Neural crest cell (in vitro differentiated cells): Measurements from ENCODE around the gene FNDC3B. TPM values are rescaled to one million over a fixed set of nuclear protein-coding genes. Genes with fewer than 3 reads are reported as not detected.

ENCODE experiments used
- DNase-seq: peaks from one replicate; pipeline ENCODE4 v3.0.0; 2021; ENCODE audit warnings: low read depth, mixed read lengths, low spot score
- H3K27ac Mint-ChIP-seq: one replicate; pipeline ENCODE4 v1.8.0; 2021; ENCODE audit warnings: mild to moderate bottlenecking, mixed read lengths; ENCODE audit not compliant: unreplicated experiment
- H3K27me3 Mint-ChIP-seq: 2 replicates; pipeline ENCODE4 v1.8.0; 2021; ENCODE audit warnings: low read depth, mild to moderate bottlenecking, mixed read lengths
- H3K36me3 Mint-ChIP-seq: 2 replicates; pipeline ENCODE4 v1.8.0; 2021; ENCODE audit warnings: low read depth, mild to moderate bottlenecking, mixed read lengths
- H3K4me1 Mint-ChIP-seq: 2 replicates; pipeline ENCODE4 v1.8.0; 2021; ENCODE audit warnings: mixed read lengths
- H3K4me3 Mint-ChIP-seq: one replicate; pipeline ENCODE4 v1.8.0; 2021; ENCODE audit warnings: mild to moderate bottlenecking, mixed read lengths
- H3K9me3 Mint-ChIP-seq: 2 replicates; pipeline ENCODE4 v1.8.0; 2021; ENCODE audit warnings: mixed read lengths
- CTCF ChIP-seq: fragments of 200-600 bp; sonication (generic); conservative IDR thresholded peaks from 2 replicates; pipeline ENCODE4 v1.5.0; 2021; ENCODE audit warnings: antibody characterized with exemption, mild to moderate bottlenecking
- total RNA-seq: library from RNA; stranded (reverse); gene quantifications from 2 replicates; pipeline ENCODE4 v1.2.1, GENCODE V29; 2021

The FNDC3B gene
- total RNA-seq, 1 donor from 2014 or later, result 41.5 TPM

DNA sequence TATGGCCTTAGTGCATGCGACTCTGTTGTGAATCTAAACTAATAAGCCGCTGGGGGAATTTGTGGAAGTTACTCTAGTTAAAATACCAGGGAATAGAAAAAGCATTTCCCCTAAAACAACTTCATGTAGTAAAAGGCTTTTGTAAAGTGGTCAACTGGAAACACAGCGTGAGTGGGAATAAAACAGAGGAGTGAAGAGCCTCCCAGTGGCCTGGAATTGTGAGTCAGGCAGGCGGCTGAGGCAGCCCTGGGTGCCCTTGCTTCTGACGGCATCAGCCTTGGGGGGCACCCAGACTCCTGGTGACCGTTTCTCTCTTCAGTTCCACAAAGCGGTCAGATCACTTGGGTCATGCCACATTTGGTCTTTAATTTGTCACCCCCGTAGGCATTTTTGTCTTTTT is 300.5 kb downstream of the FNDC3B start:
- no peaks in the 10 kb centered on the region for H3K9me3 Mint-ChIP-seq
- H3K4me3 Mint-ChIP-seq, result no peak overlapping the region
- H3K27ac Mint-ChIP-seq, result no peak overlapping the region
- DNase-seq, result no peak
- H3K4me1 Mint-ChIP-seq, result peaks cover 12% of the 10 kb centered on the region
- no peaks in the 10 kb centered on the region for H3K27me3 Mint-ChIP-seq
- H3K36me3 Mint-ChIP-seq, result peaks cover 10% of the 10 kb centered on the region
- no peak for TF ChIP-seq CTCF

DNA sequence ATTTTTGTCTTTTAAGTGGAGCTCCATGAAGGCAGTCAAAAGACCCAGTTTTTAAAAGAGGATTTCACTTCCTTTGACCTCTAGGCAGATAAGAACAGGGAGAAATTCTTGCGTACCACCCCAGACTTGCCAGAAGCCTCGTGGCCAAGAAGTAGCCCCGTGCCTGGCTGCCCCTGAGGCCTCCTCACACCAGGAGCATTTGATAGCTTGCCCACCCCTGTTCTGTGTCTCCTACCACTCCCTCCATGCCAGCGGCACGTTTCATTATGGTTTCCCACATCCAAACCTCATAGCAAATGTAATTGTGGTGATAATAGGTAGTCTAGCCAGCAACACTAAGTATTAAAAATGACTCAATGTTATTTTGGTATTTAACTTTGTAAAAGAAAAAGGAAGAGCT is 301.2 kb downstream of the FNDC3B start:
- no peaks in the 10 kb centered on the region for H3K27me3 Mint-ChIP-seq
- no peak for DNase-seq
- H3K36me3 Mint-ChIP-seq, result peaks cover 10% of the 10 kb centered on the region
- peak overlapping the region; percentile 24 for H3K27ac Mint-ChIP-seq
- TF ChIP-seq CTCF, result no peak
- no peaks in the 10 kb centered on the region for H3K9me3 Mint-ChIP-seq
- H3K4me3 Mint-ChIP-seq, result no peak overlapping the region
- H3K4me1 Mint-ChIP-seq, result peaks cover 12% of the 10 kb centered on the region

- peak; percentile 77 for TF ChIP-seq CTCF
- Mint-ChIP-seq H3K27ac (no peak overlapping the region), H3K36me3 (peaks cover 10% of the 10 kb centered on the region), H3K9me3 (no peaks in the 10 kb centered on the region), H3K4me1 (peaks cover 12% of the 10 kb centered on the region), H3K4me3 (no peak overlapping the region), H3K27me3 (no peaks in the 10 kb centered on the region)
- DNase-seq, result no peak
Measured at GRCh38 chr3:172341482-172342059, 302.2 kb downstream of the FNDC3B start.

DNA sequence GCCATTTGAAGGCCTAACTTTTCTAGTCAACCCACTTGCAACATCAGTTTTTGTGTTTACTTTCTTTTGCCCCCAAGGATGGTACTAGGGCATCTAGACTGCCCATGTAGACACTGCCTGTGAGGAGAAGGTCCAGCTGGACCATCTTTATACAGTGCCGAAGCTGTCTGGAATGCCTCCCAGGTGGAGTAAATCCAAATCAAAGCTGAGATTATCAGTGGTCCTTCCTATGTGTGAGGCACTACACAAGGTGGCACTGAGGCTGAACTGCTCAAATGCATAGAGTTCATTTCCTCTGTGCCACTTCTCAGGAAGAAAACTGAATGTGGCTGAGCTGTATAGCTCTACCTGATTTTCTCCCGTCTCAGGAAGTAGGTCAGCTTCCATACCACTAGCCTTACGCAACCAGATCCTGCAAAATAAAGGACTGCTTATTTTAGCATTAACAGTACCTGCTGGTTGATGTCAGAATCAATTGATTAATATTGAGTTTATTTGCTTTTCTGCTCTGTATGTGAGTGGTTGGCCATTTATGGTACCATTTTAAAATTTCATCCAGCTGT is 302.8 kb downstream of the FNDC3B start:
- H3K4me1 Mint-ChIP-seq, result peaks cover 12% of the 10 kb centered on the region
- H3K9me3 Mint-ChIP-seq, result no peaks in the 10 kb centered on the region
- no peak overlapping the region for H3K4me3 Mint-ChIP-seq
- DNase-seq, result no peak
- no peak for TF ChIP-seq CTCF
- H3K27me3 Mint-ChIP-seq, result no peaks in the 10 kb centered on the region
- peaks cover 11% of the 10 kb centered on the region for H3K36me3 Mint-ChIP-seq
- no peak overlapping the region for H3K27ac Mint-ChIP-seq

GRCh38 chr3:172343117-172343516 is 303.7 kb downstream of the FNDC3B start:
- no peaks in the 10 kb centered on the region for H3K9me3 Mint-ChIP-seq
- no peak for TF ChIP-seq CTCF
- DNase-seq, result no peak
- peaks cover 9% of the 10 kb centered on the region for H3K36me3 Mint-ChIP-seq
- no peaks in the 10 kb centered on the region for H3K27me3 Mint-ChIP-seq
- no peak overlapping the region for H3K27ac Mint-ChIP-seq
- peaks cover 11% of the 10 kb centered on the region for H3K4me1 Mint-ChIP-seq
- no peak overlapping the region for H3K4me3 Mint-ChIP-seq
